NAMALWA (cell line): ENCODE data around the gene NDE1.
"Not testable (repeated sequence)": the region's sequence is repeated elsewhere in the genome, so short reads cannot be mapped to it uniquely, and the experiment has no call there.

Source experiments
- DNase-seq: peaks from one replicate; pipeline ENCODE4 v3.0.0-alpha.2; 2015; ENCODE audit warnings: low spot score

NDE1 gene

GRCh38 chr16:15650019-15650697, at the start of gene NDE1:
NDE1 (plus strand) TSS chr16:15650245; CDS start chr16:15664779, 14,534 bp downstream.
- DNase-seq, result peak; percentile 89

GRCh38 chr16:15601212-15601879, 48.7 kb upstream of the NDE1 start:
- DNase-seq, result no peak

GRCh38 chr16:15602285-15603044, 47.6 kb upstream of the NDE1 start:
- no peak for DNase-seq

GRCh38 chr16:15604460-15605440, 45.3 kb upstream of the NDE1 start:
- DNase-seq, result no peak

- DNase-seq, result no peak
Observed at GRCh38 chr16:15605839-15606517, 44.1 kb upstream of the NDE1 start.

- DNase-seq, result no peak
Observed at GRCh38 chr16:15606518-15607220, 43.4 kb upstream of the NDE1 start.

GRCh38 chr16:15607221-15607699, 42.8 kb upstream of the NDE1 start:
- DNase-seq, result not testable (repeated sequence)

- no peak for DNase-seq
Observed at GRCh38 chr16:15607700-15608396, 42.2 kb upstream of the NDE1 start.

- DNase-seq, result no peak
Observed at GRCh38 chr16:15608398-15609285, 41.4 kb upstream of the NDE1 start.

GRCh38 chr16:15609286-15609649, 40.8 kb upstream of the NDE1 start:
- no peak for DNase-seq

GRCh38 chr16:15610369-15610871, 39.6 kb upstream of the NDE1 start:
- DNase-seq, result no peak

GRCh38 chr16:15611610-15612009, 38.4 kb upstream of the NDE1 start:
- no peak for DNase-seq

- no peak for DNase-seq
Observed at GRCh38 chr16:15613676-15614075, 36.4 kb upstream of the NDE1 start.

GRCh38 chr16:15616012-15616411, 34.0 kb upstream of the NDE1 start:
- no peak for DNase-seq

GRCh38 chr16:15616475-15617165, 33.4 kb upstream of the NDE1 start:
- DNase-seq, result no peak

GRCh38 chr16:15617901-15618300, 32.1 kb upstream of the NDE1 start:
- no peak for DNase-seq

- DNase-seq, result no peak
Observed at GRCh38 chr16:15618392-15618791, 31.7 kb upstream of the NDE1 start.

- DNase-seq, result no peak
Observed at GRCh38 chr16:15620611-15621195, 29.3 kb upstream of the NDE1 start.
